Right atrium auricular region (tissue), 2 donors: ENCODE data around the gene KRTAP10-7. TPM values are rescaled to one million over a fixed set of nuclear protein-coding genes. Genes with fewer than 3 reads are reported as not detected.
A peak's percentile ranks its signal among the peaks of the same experiment; 100 is the strongest.
"Not testable (repeated sequence)": the region's sequence is repeated elsewhere in the genome, so short reads cannot be mapped to it uniquely, and the experiment has no call there.

ENCODE experiments used
- DNase-seq: peaks from one replicate; pipeline ENCODE4 v3.0.0-alpha.2; 2019; ENCODE audit warnings: low spot score
- H3K27ac ChIP-seq, 2 donors: fragments of 200-600 bp; sonication (generic); 1 replicate in 1 of 2; 2 replicates in 1 of 2; pipeline ENCODE4 v1.5.1; 2016 to 2019
- H3K27me3 ChIP-seq, 2 donors: fragments of 200-600 bp; sonication (generic); one replicate each; pipeline versions ENCODE4 v1.5.1 to v1.6.0; 2017 to 2019
- H3K36me3 ChIP-seq: fragments of 200-600 bp; sonication (generic); one replicate; pipeline ENCODE4 v1.5.1; 2016
- H3K4me1 ChIP-seq, 2 donors: fragments of 200-600 bp; sonication (generic); one replicate each; pipeline versions ENCODE4 v1.5.1 to v1.6.0; 2017 to 2019
- H3K4me3 ChIP-seq, 2 donors: fragments of 200-600 bp; sonication (generic); 1 replicate in 1 of 2; 2 replicates in 1 of 2; pipeline ENCODE4 v1.5.1; 2017 to 2019; ENCODE audit warnings: mild to moderate bottlenecking in 1 of 2, moderate library complexity in 1 of 2
- H3K9me3 ChIP-seq, 2 donors: fragments of 200-600 bp; sonication (generic); one replicate each; pipeline ENCODE4 v1.5.1; 2019
- total RNA-seq, 2 donors: library from RNA; depleted of rRNA; stranded (reverse); fragments of >200 nt; gene quantifications; one replicate each; pipeline ENCODE4 v1.1.0, GENCODE V29; 2016
- TF ChIP-seq, protein P1 (sequence below), 2 donors: fragments of 200-600 bp; sonication (generic); IDR thresholded peaks; one replicate each; pipeline ENCODE4 v1.5.1; 2019; ENCODE audit warnings: antibody characterized with exemption in 2 of 2

Gene KRTAP10-7
- total RNA-seq, 2 donors from 2014 or later = not detected

- Histone ChIP-seq H3K36me3 (no peaks in the 10 kb centered on the region), H3K9me3 (peaks cover 7 to 15% of the 10 kb centered on the region in 2 donors), H3K4me1 (no peaks in the 10 kb centered on the region), H3K27ac (no peak overlapping the region), H3K4me3 (no peak overlapping the region), H3K27me3 (no peaks in the 10 kb centered on the region)
- TF ChIP-seq, protein P1, sequence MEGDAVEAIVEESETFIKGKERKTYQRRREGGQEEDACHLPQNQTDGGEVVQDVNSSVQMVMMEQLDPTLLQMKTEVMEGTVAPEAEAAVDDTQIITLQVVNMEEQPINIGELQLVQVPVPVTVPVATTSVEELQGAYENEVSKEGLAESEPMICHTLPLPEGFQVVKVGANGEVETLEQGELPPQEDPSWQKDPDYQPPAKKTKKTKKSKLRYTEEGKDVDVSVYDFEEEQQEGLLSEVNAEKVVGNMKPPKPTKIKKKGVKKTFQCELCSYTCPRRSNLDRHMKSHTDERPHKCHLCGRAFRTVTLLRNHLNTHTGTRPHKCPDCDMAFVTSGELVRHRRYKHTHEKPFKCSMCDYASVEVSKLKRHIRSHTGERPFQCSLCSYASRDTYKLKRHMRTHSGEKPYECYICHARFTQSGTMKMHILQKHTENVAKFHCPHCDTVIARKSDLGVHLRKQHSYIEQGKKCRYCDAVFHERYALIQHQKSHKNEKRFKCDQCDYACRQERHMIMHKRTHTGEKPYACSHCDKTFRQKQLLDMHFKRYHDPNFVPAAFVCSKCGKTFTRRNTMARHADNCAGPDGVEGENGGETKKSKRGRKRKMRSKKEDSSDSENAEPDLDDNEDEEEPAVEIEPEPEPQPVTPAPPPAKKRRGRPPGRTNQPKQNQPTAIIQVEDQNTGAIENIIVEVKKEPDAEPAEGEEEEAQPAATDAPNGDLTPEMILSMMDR (IDR thresholded peaks at IDR 0.05) = no peak
- no peak for DNase-seq
Measured at GRCh38 chr21:44609193-44609592, 8.8 kb downstream of the KRTAP10-7 start.

GRCh38 chr21:44610157-44610843, 9.9 kb downstream of the KRTAP10-7 start:
- not testable (repeated sequence) for H3K4me3 ChIP-seq, H3K27me3 ChIP-seq, H3K36me3 ChIP-seq, H3K27ac ChIP-seq, DNase-seq, H3K4me1 ChIP-seq
- H3K9me3 ChIP-seq = peaks cover 7 to 15% of the 10 kb centered on the region in 2 donors

DNA sequence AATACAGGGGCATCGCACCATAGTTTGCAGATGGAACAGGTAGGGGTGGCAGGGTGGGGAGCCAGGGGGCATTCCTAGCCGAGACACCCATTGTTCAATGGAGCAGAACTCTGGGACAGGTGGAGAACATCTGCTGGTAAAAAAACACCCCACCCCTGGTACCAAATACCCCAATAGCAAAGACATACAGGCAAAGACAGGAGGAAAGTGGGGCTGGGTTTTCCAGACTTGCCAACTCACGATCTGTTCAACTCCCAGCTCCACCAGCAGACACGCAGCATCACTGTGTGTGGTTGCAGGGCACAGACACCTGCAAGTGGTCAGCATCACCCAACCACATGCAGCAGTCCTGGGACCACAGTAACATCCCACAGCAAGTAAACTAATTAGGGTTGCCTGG, 11.2 kb downstream of the KRTAP10-7 start:
- H3K27ac ChIP-seq = no peak overlapping the region
- TF ChIP-seq, protein P1 (IDR thresholded peaks at IDR 0.05) = no peak
- no peaks in the 10 kb centered on the region for H3K4me1 ChIP-seq
- peaks cover 7 to 15% of the 10 kb centered on the region in 2 donors for H3K9me3 ChIP-seq
- H3K4me3 ChIP-seq = no peak overlapping the region
- H3K36me3 ChIP-seq = no peaks in the 10 kb centered on the region
- no peaks in the 10 kb centered on the region for H3K27me3 ChIP-seq
- no peak for DNase-seq

GRCh38 chr21:44612029-44612486, 11.7 kb downstream of the KRTAP10-7 start, which contains the start of gene KRTAP10-8:
KRTAP10-8 (plus strand) TSS chr21:44612079; CDS start chr21:44612101, 22 bp downstream.
- no peaks in the 10 kb centered on the region for H3K36me3 ChIP-seq
- no peaks in the 10 kb centered on the region for H3K27me3 ChIP-seq
- no peak within 1 kb of the TSS for H3K4me3 ChIP-seq
- no peaks in the 10 kb centered on the region for H3K4me1 ChIP-seq
- no peak for DNase-seq
- peaks cover 7 to 15% of the 10 kb centered on the region in 2 donors for H3K9me3 ChIP-seq
- TF ChIP-seq, protein P1 (IDR thresholded peaks at IDR 0.05) = no peak
- no peak within 1 kb of the TSS for H3K27ac ChIP-seq

DNA sequence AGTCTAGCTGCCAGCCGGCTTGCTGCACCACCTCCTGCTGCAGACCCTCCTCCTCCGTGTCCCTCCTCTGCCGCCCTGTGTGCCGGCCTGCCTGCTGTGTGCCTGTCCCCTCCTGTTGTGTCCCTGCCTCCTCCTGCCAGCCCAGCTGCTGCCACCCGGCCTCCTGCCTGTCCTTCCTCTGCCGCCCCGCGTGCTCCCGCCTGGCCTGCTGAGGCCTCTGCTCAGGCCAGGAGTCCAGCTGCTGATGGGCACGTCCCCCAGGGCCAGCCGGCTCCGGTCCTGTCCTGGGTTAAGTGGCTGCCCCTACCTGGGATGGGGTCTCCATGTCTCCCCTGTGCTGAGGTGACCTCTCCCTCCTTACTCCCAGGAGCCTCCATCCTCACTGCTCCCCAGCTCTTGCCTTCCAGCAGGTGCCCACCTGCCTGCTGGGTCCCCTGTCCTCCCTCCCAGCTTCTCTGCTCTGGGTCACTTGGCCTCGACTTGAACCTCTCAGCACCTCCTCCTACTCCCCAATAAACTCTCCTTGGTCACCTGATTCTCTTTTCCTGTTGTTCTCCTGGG, 12.4 kb downstream of the KRTAP10-7 start:
- H3K9me3 ChIP-seq = peaks cover 7 to 15% of the 10 kb centered on the region in 2 donors
- H3K36me3 ChIP-seq = no peaks in the 10 kb centered on the region
- no peaks in the 10 kb centered on the region for H3K27me3 ChIP-seq
- no peaks in the 10 kb centered on the region for H3K4me1 ChIP-seq
- no peak for DNase-seq
- no peak overlapping the region for H3K27ac ChIP-seq
- TF ChIP-seq, protein P1 (IDR thresholded peaks at IDR 0.05) = no peak
- H3K4me3 ChIP-seq = no peak overlapping the region

GRCh38 chr21:44613386-44614155, 13.2 kb downstream of the KRTAP10-7 start:
- H3K4me3 ChIP-seq = no peak overlapping the region
- H3K9me3 ChIP-seq = peaks cover 7 to 15% of the 10 kb centered on the region in 2 donors
- TF ChIP-seq, protein P1 (IDR thresholded peaks at IDR 0.05) = no peak
- H3K4me1 ChIP-seq = no peaks in the 10 kb centered on the region
- peak; percentile 21 for DNase-seq
- no peak overlapping the region for H3K27ac ChIP-seq
- no peaks in the 10 kb centered on the region for H3K36me3 ChIP-seq
- H3K27me3 ChIP-seq = no peaks in the 10 kb centered on the region
